ENCODE data around the gene KDSR. TPM values are rescaled to one million over a fixed set of nuclear protein-coding genes. Genes with fewer than 3 reads are reported as not detected.

The KDSR gene
- total RNA-seq, 4 donors from 2014 or later = 32.3 to 56.7 (median 42.6) TPM

GRCh38 chr18:63346480-63347183 lies 20.4 kb downstream of the KDSR start:
- no peak for ATAC-seq (ENCODE audit: low FRiP score)
- DNase-seq (ENCODE audit: low spot score) = no peak
- no peak for TF ChIP-seq CTCF (IDR thresholded peaks at IDR 0.05)

GRCh38 chr18:63346031-63346430 lies 21.0 kb downstream of the KDSR start:
- ATAC-seq (ENCODE audit: low FRiP score) = no peak
- no peak for TF ChIP-seq CTCF (IDR thresholded peaks at IDR 0.05)
- DNase-seq (ENCODE audit: low spot score) = no peak

GRCh38 chr18:63344918-63345317 lies 22.1 kb downstream of the KDSR start:
- no peak for TF ChIP-seq CTCF (IDR thresholded peaks at IDR 0.05)
- DNase-seq (ENCODE audit: low spot score) = no peak
- ATAC-seq (ENCODE audit: low FRiP score) = no peak

GRCh38 chr18:63344263-63344662 lies 22.7 kb downstream of the KDSR start:
- no peak for ATAC-seq (ENCODE audit: low FRiP score)
- no peak for DNase-seq (ENCODE audit: low spot score)

GRCh38 chr18:63342206-63342605 lies 24.8 kb downstream of the KDSR start:
- TF ChIP-seq CTCF (IDR thresholded peaks at IDR 0.05) = no peak
- DNase-seq (ENCODE audit: low spot score) = no peak
- ATAC-seq (ENCODE audit: low FRiP score) = no peak

More at GRCh38 chr18:63344263-63344662, 22.7 kb downstream of the KDSR start:
- TF ChIP-seq CTCF (IDR thresholded peaks at IDR 0.05) = no peak

GRCh38 chr18:63339920-63340484 lies 27.0 kb downstream of the KDSR start:
- TF ChIP-seq CTCF (IDR thresholded peaks at IDR 0.05) = no peak
- no peak for DNase-seq (ENCODE audit: low spot score)
- ATAC-seq (ENCODE audit: low FRiP score) = no peak

Data from omental fat pad (tissue), 4 donors.